Measurements from ENCODE around the gene RGS3.

Gene RGS3

DNA sequence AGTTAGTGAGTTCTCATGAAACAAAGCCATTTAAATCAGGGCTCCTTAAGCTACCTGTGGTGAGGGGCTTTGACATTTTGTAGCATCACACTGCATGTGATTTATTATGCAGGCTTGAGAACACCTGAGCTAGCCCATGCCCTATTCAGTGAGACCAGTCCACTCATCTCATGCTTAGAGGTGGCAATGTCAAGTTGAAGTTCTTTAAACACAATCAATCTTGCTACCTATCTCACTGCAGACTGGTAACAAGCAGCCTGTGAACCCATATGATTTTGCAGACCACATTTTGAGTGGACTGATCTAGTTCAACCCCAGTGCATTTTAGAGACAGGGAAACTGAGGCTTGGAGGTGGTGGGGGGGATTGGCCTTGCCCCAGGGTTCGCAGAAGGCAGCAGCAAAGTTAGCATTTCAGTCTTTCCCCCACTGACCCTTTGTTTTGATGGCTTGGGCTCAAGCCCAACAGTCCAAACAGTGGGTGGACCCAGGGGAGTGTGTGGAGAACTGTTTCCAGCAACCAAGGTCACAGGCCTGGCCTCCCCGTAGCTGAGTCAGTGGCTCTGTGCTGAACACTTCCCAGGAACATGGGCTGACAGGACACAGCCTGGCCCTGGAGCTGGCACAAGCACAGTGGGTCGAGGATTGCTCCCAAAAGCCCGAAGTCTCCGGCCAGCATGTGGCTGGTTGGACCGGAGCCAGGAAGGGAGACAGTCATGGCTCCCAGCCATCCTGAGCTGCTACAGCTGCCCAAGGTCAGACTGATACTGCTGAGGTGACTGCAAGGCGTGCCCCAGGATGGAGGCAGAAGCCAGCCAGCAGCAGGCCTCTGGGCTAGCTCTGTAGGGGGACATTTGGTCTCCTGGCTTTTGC is 95.3 kb downstream of the RGS3 start:
- no peak for DNase-seq

DNA sequence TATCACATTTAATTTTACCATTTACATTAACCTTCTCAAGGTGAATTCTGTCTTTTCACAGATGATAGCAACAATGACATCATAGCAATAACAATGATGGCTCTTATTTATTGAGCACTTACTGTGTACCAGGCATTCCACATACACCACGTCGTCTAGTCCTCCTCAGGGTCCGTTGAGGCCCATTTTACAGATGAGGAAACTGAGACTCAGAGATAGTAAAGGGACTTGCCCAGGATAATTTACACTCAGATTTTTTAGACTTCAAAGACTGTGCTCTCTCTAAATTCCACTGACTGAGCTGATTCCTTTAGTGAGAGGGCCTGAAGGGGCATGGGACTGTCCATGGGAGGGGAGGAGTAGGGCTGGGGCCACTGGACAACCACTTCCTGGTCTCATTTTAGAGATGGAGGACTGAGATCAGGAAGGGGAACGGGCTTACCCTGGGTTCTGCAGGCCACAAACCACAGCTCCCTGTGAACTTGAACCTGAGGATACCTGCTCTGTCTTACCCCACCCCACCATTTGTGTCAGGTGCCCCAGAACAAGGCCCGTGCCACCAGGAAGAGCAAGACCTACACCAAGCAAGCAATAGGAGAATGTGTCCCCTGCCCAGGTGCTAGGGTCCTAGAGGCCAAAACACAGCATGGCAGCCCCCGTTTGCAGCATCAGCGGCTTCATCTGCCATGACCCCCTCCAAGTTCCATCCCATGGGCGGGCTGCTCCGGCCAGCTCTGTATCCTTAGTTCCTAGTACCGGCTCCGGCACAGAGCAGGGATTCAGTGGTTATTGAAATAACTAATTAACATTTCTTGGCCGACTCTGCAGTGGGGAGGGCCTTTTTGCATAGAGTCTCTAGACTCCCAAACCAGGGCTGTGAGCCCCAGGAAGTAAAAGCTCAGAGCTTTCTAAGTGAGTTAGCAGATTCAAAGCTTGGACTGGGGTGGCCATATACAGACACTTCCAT is 96.6 kb downstream of the RGS3 start:
- no peak for DNase-seq

DNA sequence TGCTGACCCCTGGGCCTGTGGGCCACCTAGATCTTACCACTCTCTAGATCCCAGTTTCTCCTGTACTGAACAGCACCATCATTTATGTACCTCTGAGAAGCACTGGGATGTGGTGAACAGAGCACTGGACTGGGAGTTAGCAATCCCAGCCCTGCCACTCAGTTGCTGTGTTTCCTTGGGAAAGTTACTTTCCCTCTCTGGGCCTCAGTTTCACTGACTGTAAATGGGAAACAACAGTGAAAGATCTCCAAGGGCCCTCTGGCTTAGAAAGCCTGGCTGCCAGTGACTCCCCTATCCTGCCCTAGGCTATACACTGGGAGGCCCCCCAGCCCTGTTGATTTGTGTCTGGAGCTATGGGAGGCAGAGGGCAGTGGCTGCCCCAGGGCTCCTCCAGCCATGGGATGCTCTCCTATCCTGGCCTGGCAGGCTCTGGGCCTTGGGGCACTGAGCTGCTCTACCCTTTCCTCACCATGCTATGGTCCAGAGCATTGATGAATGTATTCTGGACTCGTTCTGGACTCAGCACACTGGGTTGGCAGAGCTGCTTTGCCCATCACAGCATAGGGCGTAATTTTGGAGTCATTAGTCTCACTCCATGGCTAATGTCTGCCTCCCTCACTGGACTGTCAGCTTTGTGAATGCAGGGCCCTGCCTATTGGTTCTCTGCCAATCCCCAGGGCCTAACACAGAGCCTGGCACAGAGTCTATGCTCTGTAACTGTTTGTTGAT is 99.3 kb downstream of the RGS3 start:
- DNase-seq = no peak

DNA sequence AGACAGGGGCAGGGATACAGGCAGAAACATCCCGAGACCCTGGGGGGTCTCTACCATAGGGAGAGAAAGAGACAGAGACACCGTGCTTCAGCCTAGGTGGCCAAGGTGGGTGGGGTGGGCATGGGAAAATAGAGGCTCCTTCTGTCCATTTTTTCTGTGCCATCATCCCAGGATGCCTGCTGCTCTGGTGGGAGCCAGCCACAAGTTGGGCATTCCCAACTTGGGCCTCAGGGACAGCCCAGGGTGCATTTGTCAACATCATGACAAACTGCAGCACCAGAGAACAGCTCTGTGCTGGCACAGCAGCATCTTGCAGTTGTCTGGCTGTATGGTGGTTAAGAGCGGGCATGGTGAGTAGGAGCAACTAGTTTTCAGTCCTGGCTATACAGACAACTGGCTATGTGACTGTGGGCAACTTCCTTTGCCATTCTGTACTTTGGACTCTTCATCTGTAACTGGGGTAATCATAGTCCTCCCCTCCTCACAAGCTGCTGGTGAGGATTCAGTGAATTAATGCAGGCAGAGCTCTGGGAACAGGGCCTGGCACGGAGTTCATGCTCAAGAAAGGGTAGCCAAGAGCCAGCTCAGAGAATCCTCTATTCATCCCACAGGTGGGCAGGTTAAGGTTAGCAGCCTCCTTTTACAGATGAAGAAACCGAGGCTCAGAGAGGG is 100.4 kb downstream of the RGS3 start:
- no peak for DNase-seq

DNA sequence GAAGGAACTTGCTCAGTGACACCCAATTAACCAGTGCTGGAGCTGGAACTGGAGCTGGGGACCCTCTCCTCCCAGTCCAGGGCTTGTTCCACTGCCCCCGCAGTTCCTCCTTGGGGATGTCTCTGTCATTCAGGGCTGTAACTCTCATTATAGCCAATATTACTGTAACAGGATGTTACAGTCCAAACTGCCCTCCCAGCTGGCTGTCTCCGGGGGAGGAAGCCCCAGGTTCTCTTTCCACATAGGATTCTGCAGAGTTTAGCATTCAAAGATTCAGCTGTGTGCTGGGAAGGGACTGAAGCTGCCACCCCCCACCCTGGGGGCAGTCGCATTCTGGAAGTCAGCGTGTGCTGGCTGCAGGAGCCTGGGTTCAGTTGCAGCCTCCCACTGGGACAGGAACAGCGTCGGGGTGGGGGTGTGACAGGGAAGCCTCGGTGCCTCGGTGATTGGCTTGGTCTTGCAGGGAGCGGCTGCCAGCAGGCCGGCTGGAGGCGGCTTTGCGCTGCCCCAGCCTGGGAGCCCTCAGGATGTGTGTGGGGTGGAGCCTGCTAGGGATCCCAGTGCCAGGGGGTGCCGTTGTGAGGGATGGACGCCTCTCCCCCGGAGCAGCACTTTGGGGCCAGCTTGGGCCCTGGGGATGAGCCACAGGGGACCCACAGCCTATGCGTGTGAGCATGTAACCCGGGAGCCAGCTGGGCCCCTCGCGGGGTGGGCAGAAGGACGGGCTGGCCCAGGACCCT is 101.1 kb downstream of the RGS3 start:
- DNase-seq = no peak

DNA sequence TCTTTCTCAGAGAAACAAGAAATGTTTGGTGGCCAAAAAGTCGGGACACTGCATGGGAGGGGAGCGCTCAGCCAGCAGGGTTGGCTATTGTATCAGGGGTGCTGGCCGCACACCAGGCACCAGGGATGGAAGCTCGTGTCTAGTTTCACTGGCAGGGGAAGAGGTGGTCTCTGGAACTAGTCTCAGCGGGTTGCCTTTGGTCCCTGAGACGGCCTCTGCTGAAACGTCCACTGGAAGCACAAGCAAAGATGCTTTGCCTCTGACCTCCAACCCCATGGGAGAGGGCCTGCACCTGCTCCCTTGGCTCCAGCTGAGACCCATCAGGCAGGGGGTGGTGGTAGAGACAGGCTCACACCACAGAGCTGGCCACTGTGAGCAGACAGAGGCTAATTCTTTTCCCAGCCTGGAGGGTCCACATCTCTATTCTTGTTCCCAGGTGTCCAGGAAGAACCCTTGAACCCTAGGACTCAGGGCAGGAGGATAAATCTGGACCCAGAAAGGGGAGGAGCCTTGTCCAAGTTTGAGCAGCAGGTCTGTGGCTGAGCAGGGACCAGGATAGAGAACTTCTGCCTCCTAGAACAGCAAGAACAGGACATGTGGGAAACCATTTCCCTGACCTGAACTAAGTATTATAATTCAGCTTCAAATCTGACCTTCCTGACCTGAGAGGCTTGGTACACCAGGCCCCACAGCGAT is 102.6 kb downstream of the RGS3 start:
- DNase-seq = no peak

DNA sequence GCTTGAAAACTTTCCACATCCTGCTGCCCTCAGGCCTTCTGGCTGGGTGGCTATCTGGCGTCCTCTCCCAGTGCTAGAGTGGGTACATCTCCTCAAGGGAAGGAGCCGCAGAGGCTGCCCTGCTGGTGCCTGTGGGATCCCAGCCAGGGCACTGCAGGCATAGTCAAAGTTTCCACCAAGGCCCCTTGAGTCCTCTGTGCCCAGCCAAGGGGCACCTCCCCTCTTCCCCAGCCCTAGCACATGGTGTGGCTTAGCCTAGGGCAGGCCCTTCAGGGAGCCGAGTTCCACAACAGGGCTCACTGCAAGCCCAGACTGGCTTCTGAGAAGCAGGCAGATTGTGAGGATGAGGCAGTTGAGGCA is 103.2 kb downstream of the RGS3 start:
- DNase-seq = no peak

DNA sequence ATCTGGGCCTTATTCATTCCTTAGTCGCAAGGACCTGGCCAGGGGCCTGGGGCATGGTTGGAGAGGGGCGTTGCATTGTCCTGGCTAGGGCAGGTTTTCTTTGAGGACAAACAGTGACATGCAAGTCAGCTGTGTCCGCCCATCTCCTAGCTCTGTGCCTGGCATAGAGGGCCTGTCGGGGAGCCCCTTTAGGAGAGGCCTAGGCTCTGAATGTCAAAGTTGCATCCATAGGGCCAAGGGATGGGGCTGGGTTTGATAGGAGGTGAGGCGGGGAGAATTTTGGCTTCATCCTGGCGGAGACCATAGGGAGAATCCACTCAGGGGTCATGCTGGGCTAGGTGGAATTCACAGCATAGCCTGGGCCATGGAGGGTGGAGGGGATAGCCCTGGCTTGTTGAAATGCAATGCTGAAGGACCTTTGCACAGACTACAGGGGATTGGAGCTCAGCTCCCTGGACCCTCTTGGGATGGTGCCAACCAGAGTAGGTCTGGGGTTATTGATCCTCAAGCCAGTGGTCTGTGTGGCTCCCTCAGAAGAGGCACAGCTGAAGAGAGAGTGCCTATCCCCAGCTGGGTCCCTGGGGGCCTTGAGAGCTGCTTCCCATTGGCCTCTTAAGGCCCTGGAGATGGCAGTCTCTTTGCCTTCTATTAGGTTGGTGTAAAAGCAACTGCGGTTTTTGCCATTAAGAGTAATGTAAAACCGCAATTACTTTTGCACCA is 104.0 kb downstream of the RGS3 start:
- DNase-seq = no peak

DNA sequence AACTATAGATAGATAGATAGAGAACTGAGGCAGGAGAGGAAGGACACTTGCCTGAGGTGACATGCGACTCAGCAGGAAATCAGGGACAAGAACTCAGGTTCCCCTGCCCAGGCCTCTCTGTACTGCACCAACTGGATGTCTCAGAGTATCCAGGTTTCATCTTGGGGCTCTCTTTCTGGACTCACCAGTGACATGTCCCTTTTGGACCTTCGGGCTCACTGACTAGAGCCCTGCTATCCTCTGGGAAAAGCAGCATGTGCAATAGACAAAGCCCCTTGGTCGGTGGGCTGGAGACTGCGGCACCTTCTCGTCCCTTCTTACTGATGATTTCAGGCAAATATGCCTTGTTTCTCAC is 104.5 kb downstream of the RGS3 start:
- DNase-seq = no peak

DNA sequence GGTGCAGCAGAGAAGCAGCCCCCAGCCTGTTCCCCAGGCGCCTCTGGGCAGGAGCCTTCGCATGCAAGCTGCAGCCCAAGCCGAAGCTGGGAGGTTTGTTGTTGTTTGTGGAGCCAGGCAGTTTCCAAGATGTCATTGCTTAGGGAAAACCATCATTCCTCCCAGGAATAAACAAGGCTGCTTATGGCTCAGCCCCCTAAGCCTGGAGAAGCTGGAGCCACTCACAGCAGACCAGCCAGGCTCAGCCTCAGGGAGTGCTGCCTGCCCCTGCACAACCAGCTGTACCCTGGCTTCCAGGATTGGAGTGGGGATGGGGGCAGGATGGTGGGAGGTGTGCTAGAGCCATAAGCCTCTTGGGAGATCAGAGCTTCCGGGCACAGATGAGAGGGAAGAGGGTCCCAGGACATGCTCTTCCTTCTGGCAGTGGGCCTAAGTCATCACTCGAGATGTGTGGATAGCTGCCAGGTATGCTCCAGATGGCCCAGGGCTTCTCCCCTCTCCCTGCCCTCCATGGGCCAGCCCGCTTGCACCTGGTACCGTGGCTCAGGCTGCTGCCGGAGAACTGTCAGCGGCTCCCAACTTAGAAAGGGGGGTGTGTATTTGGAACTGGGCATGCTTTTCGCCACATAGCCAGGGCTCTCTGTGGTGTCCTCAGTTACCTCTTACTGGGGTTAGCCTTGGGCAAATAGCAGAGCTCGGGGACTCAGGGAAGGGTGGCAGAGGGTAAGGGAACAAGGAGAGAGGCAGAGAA is 105.2 kb downstream of the RGS3 start:
- no peak for DNase-seq

DNA sequence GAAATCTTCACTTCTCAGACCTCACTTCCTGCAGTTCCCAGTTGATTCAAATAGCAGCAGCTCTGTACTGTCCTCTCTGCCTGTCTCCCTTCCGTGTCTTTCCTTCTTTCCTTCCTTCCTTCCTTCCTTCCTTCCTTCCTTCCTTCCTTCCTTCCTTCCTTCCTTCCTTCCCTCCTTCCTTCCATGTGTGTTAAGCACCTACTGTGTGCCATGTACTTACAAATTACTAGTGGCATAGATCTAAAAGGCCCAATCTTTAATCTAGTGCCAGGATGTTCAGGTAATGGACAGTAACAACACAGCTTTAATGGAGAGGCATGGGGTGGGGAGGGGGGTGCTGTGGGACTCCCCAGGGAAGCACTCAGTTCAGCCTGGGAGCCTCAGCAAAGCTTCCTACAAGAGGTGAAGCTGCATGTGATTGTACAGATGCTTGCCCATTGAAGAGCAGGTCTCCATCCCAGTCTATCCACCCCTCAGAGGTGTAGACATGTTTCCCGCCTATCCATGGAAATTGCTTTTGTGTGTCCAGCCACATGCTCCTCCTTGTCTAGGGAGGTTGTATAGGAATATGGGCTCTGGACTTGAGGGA is 106.0 kb downstream of the RGS3 start:
- no peak for DNase-seq

DNA sequence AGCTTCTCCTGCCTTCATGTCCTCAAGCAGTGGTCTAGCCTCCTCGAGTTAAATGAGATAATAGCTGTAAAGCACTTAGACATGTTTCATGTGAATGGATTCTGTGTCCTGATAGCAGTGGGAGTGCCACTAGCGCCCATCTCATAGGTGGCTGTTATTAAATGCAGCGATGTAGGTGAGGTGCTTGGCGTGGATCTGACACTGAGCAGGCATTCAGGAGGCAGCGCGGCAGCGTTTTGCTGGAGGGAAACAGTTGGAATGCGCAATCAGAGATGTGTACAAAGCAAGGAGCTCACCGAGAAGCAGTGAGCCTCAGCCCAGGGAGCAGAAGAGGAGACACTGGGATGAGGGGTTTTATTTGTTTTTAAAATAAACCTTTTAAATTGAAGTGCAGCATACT is 106.6 kb downstream of the RGS3 start:
- no peak for DNase-seq

DNA sequence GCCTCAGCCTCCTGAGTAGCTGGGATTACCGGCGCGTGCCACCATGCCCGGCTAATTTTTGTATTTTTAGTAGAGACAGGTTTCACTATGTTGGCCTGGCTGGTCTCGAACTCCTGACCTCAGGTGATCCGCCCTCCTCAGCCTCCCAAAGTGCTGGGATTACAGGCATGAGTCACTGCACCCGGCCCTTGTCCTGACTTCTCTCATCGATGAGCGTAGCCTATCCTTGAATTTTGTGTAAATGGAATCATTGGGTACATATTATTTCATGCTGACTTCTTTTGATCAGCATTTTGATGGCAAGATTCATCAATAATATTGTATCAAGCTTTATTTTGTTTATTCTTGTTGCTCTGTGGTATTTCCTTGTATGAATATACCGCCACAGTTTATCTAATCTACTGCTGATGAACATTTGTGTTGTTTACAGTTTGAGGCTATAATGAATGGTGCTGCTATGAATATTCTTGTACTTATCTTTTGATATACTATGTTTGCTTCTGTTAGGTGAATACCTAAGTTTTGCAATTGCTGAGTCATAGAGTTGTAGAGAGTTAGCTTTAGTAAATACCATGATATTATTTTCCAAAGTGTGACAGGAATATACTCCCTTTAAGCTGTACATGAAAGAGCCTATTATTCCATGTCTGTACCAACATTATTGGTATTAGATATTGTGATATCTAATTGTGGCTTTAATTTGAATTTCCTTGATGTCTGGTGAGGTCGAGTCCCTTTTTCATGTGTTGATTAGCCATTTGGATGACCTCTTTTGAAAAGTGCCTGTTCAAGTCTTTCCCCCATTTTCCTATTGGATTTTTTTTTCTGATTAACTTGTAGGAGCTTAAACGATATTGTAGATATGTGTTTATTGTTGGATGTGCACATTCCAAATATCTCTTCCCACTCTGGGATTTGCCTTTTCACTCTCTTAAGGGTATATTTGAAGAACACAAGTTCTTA is 107.5 kb downstream of the RGS3 start:
- no peak for DNase-seq

DNA sequence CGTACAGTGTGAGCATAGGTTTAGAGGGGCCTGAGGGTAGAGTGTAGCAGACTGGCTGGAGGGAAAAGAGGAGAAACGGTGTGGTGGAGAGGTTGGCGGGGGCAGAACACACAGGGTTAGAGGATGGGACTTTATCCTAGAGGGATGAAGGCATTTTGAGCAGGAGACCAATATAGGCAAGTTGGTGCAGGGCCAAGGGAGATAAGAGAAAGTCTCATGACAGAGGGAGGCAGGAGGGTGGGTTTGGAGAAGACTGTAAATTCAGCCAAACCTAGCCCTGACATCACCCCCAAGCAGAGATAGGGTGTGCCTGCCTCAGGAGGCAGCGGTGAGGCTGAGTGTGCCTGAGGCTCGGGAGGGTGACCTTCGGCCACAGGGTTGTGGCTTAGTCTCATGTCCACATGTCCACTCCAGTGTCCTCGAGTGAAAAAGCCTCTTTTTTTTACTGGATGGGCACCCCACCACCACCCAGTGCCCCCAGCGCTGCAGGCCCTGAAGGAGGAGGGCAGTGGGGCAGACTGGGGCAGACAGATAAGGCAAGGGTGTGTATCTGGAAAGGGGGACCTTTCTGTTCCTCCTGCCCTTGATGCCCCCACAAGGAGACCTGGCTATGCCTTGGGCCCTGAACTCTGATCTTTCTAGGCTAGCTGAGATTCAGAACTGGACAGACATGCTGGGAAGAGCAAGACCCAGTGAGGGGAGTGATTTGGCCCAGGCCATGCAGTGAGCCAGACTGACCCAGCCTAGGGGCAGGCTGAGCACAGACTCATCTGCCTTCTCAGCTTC is 108.7 kb downstream of the RGS3 start:
- no peak for DNase-seq

DNA sequence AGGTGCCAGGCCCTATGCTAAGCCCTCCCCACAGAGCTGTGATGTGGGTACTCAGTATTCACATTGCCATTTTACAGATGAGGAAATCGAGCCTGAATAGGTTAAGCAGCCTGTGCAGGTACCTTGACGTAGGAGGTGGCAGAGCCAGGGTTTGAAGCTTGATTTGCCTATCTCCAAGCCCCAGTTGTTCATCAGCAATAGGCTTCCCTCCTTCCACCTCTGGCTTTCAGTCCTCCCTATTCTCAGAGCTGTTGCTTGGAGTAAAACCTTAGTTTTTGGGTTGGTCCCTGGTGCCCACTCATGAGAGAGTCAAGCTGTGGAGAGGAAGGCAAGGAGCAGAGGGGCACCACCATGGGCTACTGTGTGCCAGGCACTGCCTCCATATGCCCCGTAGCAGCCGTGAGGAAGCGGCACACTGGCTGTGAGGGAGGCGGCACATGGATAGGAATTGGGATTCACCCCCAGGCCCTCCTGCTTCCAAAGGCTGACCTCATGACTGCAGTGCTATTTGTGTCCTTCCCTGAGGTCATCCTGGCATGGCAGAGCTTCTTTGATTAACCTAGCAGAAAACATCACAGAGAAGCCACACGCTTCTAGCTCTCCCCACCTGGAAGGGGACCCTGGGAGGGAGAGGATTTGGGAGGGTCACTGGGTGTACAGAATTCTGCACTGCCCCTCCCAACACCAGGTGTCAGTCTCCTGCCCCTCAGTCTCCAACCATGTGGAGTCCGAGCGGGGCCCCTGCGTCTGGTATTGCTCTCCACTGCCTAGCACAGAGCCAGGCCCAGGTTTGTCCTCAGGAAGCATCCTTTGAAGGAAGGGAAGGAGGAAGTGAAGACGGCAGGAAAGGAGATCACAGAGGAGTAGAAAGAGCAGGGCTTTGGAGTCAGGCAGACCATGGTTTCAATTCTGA is 109.8 kb downstream of the RGS3 start:
- DNase-seq = no peak

DNA sequence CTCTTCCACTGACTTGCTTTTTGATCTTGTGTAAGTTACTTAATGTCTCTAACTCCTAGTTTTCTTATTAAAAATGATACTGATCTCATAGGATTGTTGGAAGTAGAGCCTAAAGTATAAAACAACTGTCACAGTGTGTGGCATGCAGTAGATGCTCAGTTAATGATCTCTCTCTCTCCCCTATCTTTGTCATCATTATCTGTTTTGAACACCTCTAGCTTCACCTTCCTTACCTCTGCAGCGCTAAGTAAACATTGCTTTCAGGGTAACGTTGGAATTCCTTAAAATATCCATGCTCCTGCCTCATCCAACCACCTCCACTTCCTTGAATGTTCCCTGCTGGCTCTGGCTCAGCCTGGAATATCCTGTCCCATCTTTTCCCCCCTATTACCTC is 110.4 kb downstream of the RGS3 start:
- DNase-seq = no peak

All from NCI-H748 treated with DMSO at 0.1 percent for 48 hours (cell line).